PC-9 (cell line): ENCODE measurements around the gene MARK2.

Experiments
- EZH2 ChIP-seq: fragments of 200-600 bp; sonication (generic); IDR thresholded peaks from 2 replicates; pipeline ENCODE4 v1.8.0; 2017; ENCODE audit warnings: antibody characterized with exemption, low read depth
- TF ChIP-seq, protein P1 (sequence below): fragments of 200-600 bp; sonication (generic); conservative IDR thresholded peaks from 2 replicates; pipeline ENCODE4 v1.6.1; 2017; ENCODE audit warnings: mixed run types, antibody characterized with exemption, mild to moderate bottlenecking, moderate library complexity

DNA sequence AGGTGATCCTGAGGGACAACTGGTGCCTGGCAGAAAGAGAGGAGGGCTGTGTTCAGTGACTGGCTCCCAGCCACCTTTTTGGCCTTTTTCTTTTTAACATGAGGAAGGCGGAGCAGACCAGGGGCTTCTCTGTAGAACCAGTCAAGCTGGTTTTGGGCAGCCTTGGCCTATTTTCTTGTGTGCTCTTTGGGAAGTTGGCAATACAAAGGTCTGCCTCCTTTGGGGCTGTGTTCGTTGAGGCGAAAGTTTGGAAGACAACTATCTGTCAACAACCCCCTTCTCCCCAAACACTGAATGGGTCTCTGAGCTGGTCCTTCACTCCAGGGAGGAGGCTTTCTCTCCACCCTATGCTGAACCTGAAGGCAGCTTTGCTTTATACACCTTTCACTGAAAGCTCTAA is 8.5 kb downstream of the MARK2 start:
- TF ChIP-seq, protein P1, sequence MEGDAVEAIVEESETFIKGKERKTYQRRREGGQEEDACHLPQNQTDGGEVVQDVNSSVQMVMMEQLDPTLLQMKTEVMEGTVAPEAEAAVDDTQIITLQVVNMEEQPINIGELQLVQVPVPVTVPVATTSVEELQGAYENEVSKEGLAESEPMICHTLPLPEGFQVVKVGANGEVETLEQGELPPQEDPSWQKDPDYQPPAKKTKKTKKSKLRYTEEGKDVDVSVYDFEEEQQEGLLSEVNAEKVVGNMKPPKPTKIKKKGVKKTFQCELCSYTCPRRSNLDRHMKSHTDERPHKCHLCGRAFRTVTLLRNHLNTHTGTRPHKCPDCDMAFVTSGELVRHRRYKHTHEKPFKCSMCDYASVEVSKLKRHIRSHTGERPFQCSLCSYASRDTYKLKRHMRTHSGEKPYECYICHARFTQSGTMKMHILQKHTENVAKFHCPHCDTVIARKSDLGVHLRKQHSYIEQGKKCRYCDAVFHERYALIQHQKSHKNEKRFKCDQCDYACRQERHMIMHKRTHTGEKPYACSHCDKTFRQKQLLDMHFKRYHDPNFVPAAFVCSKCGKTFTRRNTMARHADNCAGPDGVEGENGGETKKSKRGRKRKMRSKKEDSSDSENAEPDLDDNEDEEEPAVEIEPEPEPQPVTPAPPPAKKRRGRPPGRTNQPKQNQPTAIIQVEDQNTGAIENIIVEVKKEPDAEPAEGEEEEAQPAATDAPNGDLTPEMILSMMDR: no peak
- no peak for TF ChIP-seq EZH2
